ENCODE results near the gene OVCH2. TPM values are rescaled to one million over a fixed set of nuclear protein-coding genes. Genes with fewer than 3 reads are reported as not detected.
"Not testable (repeated sequence)": the region's sequence is repeated elsewhere in the genome, so short reads cannot be mapped to it uniquely, and the experiment has no call there.

The OVCH2 gene
- total RNA-seq, 1 donor from 2014 or later: not detected

DNA sequence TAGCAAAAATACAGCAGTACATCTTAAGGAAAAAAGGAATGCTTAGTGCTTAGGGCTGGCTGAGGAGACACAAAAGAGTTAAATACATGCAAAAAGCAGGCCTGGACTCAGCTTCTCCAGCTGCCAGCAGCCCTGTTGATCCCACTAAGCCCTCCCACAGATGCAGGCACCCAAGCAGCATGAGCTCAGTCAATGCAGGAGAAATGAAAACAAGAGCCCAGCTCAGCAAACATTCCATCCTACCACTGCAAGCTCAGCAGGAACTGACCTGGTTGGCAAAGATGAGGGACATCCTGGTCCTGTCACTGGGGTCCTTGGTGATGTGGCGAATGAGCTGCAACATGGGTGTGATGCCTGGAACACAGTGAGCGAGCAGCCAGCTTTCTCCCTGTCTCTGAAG is 38.8 kb downstream of the OVCH2 start:
- Mint-ChIP-seq H3K27ac (no peak overlapping the region), H3K27me3 (ENCODE audit: insufficient read depth) (peaks cover 5% of the 10 kb centered on the region), H3K9me3 (no peaks in the 10 kb centered on the region), H3K36me3 (ENCODE audit: low read depth) (no peaks in the 10 kb centered on the region), H3K4me1 (ENCODE audit: low read depth) (peaks cover 19% of the 10 kb centered on the region), H3K4me3 (no peak overlapping the region)
- intact Hi-C loops (cut with micrococcal nuclease): no loop called here
- no peak for DNase-seq (ENCODE audit: low spot score)

DNA sequence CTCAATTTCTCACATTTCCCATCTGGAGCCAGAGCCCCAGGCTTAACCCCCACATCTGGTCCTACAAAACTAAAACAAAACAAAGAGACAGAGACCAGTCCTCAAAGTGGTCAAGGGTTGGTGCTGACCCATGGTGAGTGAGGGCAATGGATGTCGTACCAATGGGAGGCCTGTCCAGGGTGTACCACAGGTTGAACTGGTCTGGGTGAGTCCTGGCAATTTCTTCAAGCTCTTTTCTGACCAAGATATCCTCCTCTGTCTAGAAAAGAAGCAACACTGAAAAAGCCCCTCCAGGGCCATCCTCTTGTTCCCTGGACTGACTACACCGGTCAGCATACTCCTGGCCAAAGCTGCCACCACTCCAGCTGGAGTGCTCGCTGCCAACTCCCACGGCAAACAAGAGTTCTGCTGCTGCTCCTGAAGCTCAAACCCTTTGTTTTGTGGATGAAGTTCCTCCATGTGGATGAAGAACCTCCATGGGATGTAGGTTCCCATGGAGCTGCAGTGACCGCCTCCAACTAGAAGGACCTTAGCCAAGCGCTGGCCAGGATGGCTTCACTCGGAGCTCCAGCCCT is 39.9 kb downstream of the OVCH2 start:
- intact Hi-C loops (cut with micrococcal nuclease): no loop called here
- no peak for DNase-seq (ENCODE audit: low spot score)
- Mint-ChIP-seq H3K27me3 (ENCODE audit: insufficient read depth) (peaks cover 2% of the 10 kb centered on the region), H3K9me3 (no peaks in the 10 kb centered on the region), H3K27ac (no peak overlapping the region), H3K4me3 (no peak overlapping the region), H3K36me3 (ENCODE audit: low read depth) (no peaks in the 10 kb centered on the region), H3K4me1 (ENCODE audit: low read depth) (peaks cover 9% of the 10 kb centered on the region)

DNA sequence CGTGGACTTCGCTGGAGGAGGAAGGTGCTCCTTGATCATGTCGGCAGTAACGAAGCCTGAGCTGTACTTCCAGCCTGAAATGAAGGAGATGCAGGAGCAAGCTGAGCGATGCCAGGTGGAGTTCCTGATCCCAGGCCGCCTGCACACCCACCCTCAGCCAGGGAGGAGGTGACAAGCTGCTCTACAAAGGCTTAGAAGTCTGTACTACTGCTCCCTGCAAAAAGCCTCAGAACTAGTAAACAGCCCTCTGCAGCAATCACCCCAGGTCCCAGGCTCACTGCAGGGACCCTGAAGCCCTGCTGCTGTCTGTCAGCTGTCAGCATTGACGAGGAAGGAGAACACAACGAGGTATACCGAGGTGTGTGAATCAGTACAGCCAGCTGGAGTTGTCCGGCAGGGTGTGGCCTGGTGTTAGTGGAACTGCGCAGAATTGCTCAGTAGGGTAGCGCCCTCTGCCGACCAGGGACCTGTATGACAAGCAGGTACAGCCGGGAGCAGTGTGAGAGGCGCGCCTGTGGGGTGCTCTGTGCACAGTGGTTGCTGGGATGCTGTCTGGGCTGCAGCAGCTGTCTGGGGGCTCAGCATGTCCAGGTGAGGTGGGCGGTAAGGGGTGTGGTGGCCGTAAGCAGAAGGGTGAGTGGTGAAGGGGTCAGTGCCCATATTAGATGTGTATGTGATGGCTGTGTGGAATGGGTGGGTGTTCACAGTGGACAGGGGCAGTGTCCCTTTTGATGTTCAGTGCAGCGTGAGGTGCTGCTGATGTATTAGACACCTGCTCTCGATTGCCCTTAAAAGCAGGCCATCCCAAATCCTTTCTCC is 40.6 kb downstream of the OVCH2 start:
- peaks cover 2% of the 10 kb centered on the region for H3K27me3 Mint-ChIP-seq (ENCODE audit: insufficient read depth)
- peaks cover 4% of the 10 kb centered on the region for H3K4me1 Mint-ChIP-seq (ENCODE audit: low read depth)
- H3K27ac Mint-ChIP-seq: no peak overlapping the region
- DNase-seq (ENCODE audit: low spot score): peak; percentile 63
- H3K4me3 Mint-ChIP-seq: no peak overlapping the region
- intact Hi-C loops (cut with micrococcal nuclease): loop anchor here (1.0 to 2.0 kb wide), 5 partner anchors 29 to 567 kb away; partner anchors contain the start of gene PPFIBP2
- no peaks in the 10 kb centered on the region for H3K36me3 Mint-ChIP-seq (ENCODE audit: low read depth)
- no peaks in the 10 kb centered on the region for H3K9me3 Mint-ChIP-seq

DNA sequence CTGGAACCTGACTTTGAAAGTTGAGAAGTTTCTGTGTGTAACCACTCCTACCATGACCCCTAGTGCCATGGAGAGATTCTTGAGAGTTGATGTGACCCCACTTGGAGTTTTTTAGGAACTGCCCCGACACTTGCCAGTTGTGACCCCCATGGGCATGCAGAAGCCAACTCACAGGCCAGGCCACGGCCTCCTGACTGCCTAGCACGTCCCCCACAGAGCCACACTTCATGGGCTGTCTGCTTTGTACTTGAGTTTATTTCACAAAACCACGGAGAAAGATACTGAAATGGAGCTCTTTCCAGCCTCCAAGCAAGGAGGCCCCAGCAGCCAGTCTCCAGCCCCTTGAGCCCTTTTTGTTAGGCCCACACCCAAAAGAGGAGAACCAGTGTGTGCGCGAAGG is 41.4 kb downstream of the OVCH2 start:
- Mint-ChIP-seq H3K36me3 (ENCODE audit: low read depth) (no peaks in the 10 kb centered on the region), H3K4me3 (no peak overlapping the region), H3K9me3 (no peaks in the 10 kb centered on the region), H3K27ac (no peak overlapping the region), H3K4me1 (ENCODE audit: low read depth) (no peaks in the 10 kb centered on the region), H3K27me3 (ENCODE audit: insufficient read depth) (peaks cover 2% of the 10 kb centered on the region)
- no peak for DNase-seq (ENCODE audit: low spot score)
- intact Hi-C loops (cut with micrococcal nuclease): loop anchor here (1.0 to 2.0 kb wide), 5 partner anchors 29 to 567 kb away; partner anchors contain the start of gene PPFIBP2

DNA sequence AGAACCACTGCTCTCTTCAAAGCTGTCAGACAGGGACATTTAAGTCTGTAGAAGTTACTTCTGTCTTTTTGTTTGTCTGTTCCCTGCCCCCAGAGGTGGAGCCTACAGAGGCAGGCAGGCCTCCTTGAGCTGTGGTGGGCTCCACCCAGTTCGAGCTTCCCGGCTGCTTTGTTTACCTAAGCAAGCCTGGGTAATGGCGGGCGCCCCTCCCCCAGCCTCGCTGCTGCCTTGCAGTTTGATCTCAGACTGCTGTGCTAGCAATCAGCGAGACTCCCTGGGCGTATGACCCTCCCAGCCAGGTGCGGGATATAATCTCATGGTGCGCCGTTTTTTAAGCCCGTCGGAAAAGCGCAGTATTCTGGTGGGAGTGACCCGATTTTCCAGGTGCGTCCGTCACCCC is 42.7 kb downstream of the OVCH2 start:
- H3K36me3 Mint-ChIP-seq (ENCODE audit: low read depth); H3K4me1 Mint-ChIP-seq (ENCODE audit: low read depth); H3K9me3 Mint-ChIP-seq; H3K4me3 Mint-ChIP-seq; DNase-seq (ENCODE audit: low spot score); intact Hi-C loops (cut with micrococcal nuclease); H3K27ac Mint-ChIP-seq; H3K27me3 Mint-ChIP-seq (ENCODE audit: insufficient read depth): not testable (repeated sequence)

DNA sequence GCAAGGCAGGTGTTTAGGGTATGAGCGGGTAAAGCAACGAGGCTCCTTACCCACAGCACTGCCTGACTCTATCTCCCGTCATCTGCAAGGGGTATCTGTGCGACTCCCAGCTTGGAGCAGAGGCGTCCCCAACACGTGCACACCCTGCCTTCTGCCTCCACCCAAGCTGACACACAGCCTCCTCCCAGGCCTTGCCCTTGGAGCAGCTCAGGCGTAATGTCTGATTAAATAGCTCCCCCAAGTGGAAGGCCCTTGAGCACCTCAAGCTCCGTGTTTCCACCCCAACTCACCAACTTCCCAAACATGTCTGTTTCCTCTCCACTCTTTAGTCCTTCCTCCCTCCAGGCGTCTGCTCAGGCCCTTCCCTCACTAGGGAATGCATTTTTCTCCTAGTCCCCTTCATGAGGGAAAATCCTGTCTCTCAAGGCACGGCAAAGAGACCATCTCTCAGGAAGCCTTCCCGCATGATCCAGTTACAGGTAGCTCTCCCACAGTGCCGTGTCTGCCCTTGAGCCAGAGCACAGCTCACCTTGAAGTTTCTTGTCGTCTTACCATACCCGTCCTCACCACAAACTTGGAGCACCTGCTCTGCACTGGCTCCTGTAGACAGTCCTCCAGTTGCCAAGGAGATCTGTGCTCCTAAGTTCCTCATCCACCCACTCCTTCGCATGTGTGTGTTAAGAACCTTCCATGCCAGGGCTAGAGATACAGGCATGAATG is 48.8 kb downstream of the OVCH2 start:
- Mint-ChIP-seq H3K27me3 (ENCODE audit: insufficient read depth) (no peaks in the 10 kb centered on the region), H3K4me3 (no peak overlapping the region), H3K36me3 (ENCODE audit: low read depth) (no peaks in the 10 kb centered on the region), H3K27ac (no peak overlapping the region), H3K4me1 (ENCODE audit: low read depth) (no peaks in the 10 kb centered on the region), H3K9me3 (no peaks in the 10 kb centered on the region)
- DNase-seq (ENCODE audit: low spot score): no peak
- intact Hi-C loops (cut with micrococcal nuclease): no loop called here

DNA sequence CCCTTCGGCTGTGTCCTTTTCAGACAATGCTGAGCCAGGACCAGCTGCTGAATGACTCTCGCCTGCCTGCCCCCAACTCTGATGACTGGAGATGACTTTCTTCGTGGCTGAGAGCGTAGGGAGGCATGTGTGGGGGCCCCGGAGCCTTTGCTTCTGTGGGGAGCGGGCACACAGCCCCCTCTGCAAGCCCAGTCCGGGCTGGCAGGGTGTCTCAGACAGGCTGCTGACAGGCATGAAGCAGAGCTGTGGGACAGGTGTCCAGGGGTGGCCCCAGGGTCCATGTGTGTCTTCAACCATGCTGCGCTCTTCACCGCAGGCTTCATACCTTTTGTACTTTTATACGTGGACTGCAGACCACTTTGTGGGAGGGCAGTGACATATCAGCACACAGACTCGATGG is 49.6 kb downstream of the OVCH2 start:
- Mint-ChIP-seq H3K27ac (no peak overlapping the region), H3K4me3 (no peak overlapping the region), H3K9me3 (no peaks in the 10 kb centered on the region), H3K4me1 (ENCODE audit: low read depth) (no peaks in the 10 kb centered on the region), H3K36me3 (ENCODE audit: low read depth) (no peaks in the 10 kb centered on the region), H3K27me3 (ENCODE audit: insufficient read depth) (no peaks in the 10 kb centered on the region)
- no peak for DNase-seq (ENCODE audit: low spot score)
- intact Hi-C loops (cut with micrococcal nuclease): no loop called here

DNA sequence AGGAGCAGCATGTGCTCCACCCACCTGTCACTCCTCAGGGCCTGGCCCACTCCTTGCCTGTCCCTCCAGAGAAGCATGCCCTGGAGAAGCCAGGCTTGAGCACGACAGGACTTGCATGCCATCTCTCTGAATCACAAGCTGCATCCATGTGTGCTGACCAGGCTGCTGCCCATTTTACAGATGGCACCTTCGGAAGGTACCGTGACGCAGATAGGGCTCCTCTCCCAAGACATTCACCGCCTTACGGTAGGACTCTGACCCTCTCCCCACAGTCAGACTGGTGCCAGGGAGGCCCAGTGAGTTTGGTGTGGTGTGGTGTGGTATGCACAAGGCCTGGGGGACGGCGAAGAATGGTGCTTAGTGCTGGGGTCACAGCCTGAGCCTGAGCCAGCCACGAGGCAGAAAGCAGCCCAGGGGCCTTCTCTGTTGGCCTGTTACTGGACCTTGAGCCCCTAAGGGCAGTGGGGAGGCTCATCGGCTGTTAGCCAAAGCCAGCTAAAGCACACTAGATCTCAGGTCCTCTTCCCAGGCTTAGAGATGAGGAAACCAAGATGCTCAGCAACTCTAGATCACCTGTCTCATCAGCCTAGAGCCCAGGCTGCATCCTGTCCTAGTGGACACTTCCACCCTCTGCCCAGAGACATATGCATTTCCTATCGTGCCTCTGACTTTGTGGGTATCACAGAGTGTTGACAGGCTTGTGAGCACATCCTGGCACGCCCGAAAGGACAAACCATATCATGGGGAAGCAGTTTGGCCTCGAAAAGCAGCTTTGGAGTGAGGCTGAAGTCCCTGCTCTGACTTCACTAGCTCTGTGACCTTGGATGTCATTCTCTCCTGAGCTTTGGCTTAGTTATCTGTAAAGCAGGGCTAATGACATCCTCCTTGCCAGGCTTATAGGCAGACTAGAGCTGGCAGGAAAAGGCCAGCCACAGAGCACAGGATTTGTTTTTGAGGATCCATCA is 50.7 kb downstream of the OVCH2 start:
- no peaks in the 10 kb centered on the region for H3K36me3 Mint-ChIP-seq (ENCODE audit: low read depth)
- intact Hi-C loops (cut with micrococcal nuclease): no loop called here
- no peaks in the 10 kb centered on the region for H3K27me3 Mint-ChIP-seq (ENCODE audit: insufficient read depth)
- DNase-seq (ENCODE audit: low spot score): no peak
- H3K27ac Mint-ChIP-seq: no peak overlapping the region
- no peak overlapping the region for H3K4me3 Mint-ChIP-seq
- no peaks in the 10 kb centered on the region for H3K9me3 Mint-ChIP-seq
- no peaks in the 10 kb centered on the region for H3K4me1 Mint-ChIP-seq (ENCODE audit: low read depth)

DNA sequence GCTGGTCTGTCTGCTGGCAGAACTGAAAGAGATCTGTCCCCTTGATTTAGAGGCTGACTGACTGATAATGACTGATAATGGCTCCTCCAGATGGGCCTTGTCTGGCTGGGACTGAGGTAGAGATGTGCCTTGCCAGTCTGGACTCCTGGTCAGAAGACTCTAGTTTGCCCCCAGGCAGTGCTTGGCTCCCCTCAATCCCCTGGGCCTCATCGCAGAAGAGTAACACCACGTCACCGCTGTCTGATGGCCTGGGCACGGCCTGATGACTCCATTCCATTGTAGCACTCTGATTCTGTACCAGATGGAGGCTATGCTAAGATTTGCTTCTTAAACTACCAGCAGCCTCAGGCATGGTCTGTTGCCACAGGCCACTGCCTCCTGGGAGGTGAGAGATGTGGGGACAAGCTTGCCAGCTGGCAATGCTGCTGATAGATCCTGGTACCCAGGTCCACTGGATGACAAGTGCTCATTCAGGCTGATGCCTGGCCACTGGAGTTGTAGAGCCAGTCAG is 52.0 kb downstream of the OVCH2 start:
- H3K9me3 Mint-ChIP-seq: no peaks in the 10 kb centered on the region
- H3K36me3 Mint-ChIP-seq (ENCODE audit: low read depth): no peaks in the 10 kb centered on the region
- no peak for DNase-seq (ENCODE audit: low spot score)
- H3K4me1 Mint-ChIP-seq (ENCODE audit: low read depth): no peaks in the 10 kb centered on the region
- H3K27me3 Mint-ChIP-seq (ENCODE audit: insufficient read depth): peaks cover 2% of the 10 kb centered on the region
- no peak overlapping the region for H3K27ac Mint-ChIP-seq
- H3K4me3 Mint-ChIP-seq: no peak overlapping the region
- intact Hi-C loops (cut with micrococcal nuclease): no loop called here

DNA sequence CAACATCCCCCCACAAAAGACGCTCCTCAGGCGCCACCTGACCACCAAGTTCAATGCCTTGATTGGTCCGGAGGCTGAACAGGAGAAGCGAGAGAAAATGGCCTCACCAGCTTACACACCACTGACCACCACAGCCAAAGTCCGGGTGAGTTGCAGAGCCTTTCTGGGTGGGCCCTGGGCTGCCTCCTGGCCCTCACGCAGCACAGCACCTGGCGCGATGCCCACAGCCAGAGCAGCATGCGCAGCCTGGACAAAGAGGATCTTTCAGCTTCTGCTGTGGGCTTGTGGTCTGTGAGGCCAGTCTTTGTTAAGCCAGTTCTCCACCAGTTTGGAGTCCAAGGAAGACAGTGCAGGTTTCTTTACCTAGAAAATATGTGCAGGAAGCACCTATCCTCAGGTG is 54.6 kb downstream of the OVCH2 start:
- Mint-ChIP-seq H3K4me1 (ENCODE audit: low read depth) (no peaks in the 10 kb centered on the region), H3K27ac (no peak overlapping the region), H3K36me3 (ENCODE audit: low read depth) (no peaks in the 10 kb centered on the region), H3K27me3 (ENCODE audit: insufficient read depth) (peaks cover 2% of the 10 kb centered on the region), H3K4me3 (no peak overlapping the region), H3K9me3 (no peaks in the 10 kb centered on the region)
- intact Hi-C loops (cut with micrococcal nuclease): no loop called here
- no peak for DNase-seq (ENCODE audit: low spot score)

DNA sequence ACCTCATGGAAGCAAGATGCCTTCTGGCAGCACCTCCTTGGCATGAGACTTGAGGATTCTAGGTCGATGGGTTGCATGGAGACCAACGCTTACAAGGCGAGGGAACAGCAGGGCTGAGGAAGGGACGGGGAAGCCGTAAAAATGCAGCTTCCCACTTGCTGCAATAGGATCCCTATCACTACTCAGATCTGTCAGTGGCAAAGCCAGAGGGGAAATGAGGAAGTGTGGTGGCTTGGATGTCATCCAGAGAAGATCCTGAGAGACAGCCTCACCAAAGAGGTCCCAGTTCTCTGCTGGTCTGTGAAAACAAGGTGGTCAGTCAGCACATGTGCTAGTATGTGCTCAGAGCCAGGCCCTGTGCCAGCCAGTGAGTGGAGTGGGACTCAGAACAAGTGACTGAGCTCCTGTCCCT is 55.1 kb downstream of the OVCH2 start:
- H3K27ac Mint-ChIP-seq: no peak overlapping the region
- H3K4me1 Mint-ChIP-seq (ENCODE audit: low read depth): no peaks in the 10 kb centered on the region
- no peaks in the 10 kb centered on the region for H3K36me3 Mint-ChIP-seq (ENCODE audit: low read depth)
- no peak for DNase-seq (ENCODE audit: low spot score)
- H3K4me3 Mint-ChIP-seq: no peak overlapping the region
- intact Hi-C loops (cut with micrococcal nuclease): no loop called here
- H3K9me3 Mint-ChIP-seq: no peaks in the 10 kb centered on the region
- peaks cover 2% of the 10 kb centered on the region for H3K27me3 Mint-ChIP-seq (ENCODE audit: insufficient read depth)

DNA sequence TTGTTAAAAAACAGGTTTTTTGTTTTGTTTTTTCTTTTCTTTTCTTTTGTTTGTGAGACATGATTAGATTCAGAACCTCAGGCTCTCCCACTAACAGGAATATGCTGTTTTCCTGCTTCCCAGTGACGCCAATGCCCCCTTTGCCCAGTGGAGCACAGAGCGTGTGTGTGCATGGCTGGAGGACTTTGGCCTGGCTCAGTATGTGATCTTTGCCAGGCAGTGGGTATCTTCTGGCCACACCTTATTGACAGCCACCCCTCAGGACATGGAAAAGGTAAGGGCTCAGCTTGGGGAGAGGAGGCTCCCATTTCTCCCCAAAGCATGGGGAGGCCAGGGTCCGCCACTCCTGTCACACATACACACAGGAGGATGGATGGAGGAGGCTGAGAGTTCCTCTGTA is 58.0 kb downstream of the OVCH2 start:
- peaks cover 2% of the 10 kb centered on the region for H3K27me3 Mint-ChIP-seq (ENCODE audit: insufficient read depth)
- no peaks in the 10 kb centered on the region for H3K4me1 Mint-ChIP-seq (ENCODE audit: low read depth)
- no peak overlapping the region for H3K27ac Mint-ChIP-seq
- no peak for DNase-seq (ENCODE audit: low spot score)
- no peaks in the 10 kb centered on the region for H3K9me3 Mint-ChIP-seq
- H3K4me3 Mint-ChIP-seq: no peak overlapping the region
- intact Hi-C loops (cut with micrococcal nuclease): no loop called here
- H3K36me3 Mint-ChIP-seq (ENCODE audit: low read depth): no peaks in the 10 kb centered on the region
